RWPE1 (cell line): ENCODE measurements around the gene TGIF1.

Source experiments
- CTCF ChIA-PET: fragments of 350-600 bp; sonication (Branson Sonifier 250); formaldehyde crosslinking; extraction: SDS; loops from one replicate; lab custom pipeline; 2021; lab: Yijun Ruan, JAX
- POLR2A ChIA-PET: fragments of 400-600 bp; formaldehyde crosslinking; extraction: SDS; loops from one replicate; lab custom pipeline; 2020; ENCODE audit warnings: antibody characterized with exemption; ENCODE audit not compliant: low non-redundant PET; lab: Yijun Ruan, JAX
- DNase-seq: peaks from one replicate; pipeline ENCODE4 v3.0.0; 2012; ENCODE audit warnings: low spot score
- H3K27ac ChIP-seq: fragments of 450-650 bp; 2 replicates; pipeline ENCODE4 v1.5.1; 2017
- TF ChIP-seq, protein P1 (sequence below): fragments of 450-650 bp; conservative IDR thresholded peaks from 2 replicates; pipeline ENCODE4 v1.5.1; 2017; ENCODE audit warnings: low read depth, mild to moderate bottlenecking

The TGIF1 gene

GRCh38 chr18:3482258-3482657 is 32.3 kb downstream of the TGIF1 start:
- DNase-seq = no peak
- ChIA-PET POLR2A (no interaction called here), CTCF (interaction anchor here (0.6 to 1.0 kb wide), 3 partner anchors 15 to 89 kb away, joined by 3 to 7 read pairs (median 3); no protein-coding TSS in a partner anchor)
- TF ChIP-seq, protein P1, sequence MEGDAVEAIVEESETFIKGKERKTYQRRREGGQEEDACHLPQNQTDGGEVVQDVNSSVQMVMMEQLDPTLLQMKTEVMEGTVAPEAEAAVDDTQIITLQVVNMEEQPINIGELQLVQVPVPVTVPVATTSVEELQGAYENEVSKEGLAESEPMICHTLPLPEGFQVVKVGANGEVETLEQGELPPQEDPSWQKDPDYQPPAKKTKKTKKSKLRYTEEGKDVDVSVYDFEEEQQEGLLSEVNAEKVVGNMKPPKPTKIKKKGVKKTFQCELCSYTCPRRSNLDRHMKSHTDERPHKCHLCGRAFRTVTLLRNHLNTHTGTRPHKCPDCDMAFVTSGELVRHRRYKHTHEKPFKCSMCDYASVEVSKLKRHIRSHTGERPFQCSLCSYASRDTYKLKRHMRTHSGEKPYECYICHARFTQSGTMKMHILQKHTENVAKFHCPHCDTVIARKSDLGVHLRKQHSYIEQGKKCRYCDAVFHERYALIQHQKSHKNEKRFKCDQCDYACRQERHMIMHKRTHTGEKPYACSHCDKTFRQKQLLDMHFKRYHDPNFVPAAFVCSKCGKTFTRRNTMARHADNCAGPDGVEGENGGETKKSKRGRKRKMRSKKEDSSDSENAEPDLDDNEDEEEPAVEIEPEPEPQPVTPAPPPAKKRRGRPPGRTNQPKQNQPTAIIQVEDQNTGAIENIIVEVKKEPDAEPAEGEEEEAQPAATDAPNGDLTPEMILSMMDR = no peak
- no peak overlapping the region for H3K27ac ChIP-seq

- TF ChIP-seq, protein P1 = no peak
- DNase-seq = no peak
- CTCF ChIA-PET = interaction anchor here (0.7 kb wide), 1 partner anchor 181 kb away, joined by 3 read pairs; no protein-coding TSS in a partner anchor
- no peak overlapping the region for H3K27ac ChIP-seq
- POLR2A ChIA-PET = no interaction called here
These were observed 35.5 kb downstream of the TGIF1 start for GRCh38 chr18:3485153-3486149.

DNA sequence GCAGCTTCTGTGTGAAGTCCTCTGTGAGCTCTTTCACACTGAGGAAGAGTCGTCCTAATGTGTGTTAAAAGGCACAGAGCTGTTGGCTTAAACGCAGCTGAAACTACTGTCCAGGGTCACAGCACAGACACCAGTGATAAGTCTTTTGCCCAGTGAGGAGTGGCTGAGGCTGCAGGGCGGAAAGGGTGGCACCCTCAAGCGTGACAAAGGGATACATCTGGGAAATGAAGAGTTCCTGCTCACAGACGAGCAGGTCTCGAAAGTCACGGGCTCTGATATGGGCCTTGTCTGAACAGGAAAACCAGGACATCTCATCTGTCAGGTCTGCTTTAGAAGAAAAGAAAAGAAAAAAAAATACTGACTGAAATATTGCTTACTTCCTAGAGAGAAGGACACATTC is 36.5 kb downstream of the TGIF1 start:
- TF ChIP-seq, protein P1 = no peak
- H3K27ac ChIP-seq = no peak overlapping the region
- POLR2A ChIA-PET = no interaction called here
- CTCF ChIA-PET = interaction anchor here (0.6 kb wide), 1 partner anchor 1643 kb away, joined by 5 read pairs; no protein-coding TSS in a partner anchor
- no peak for DNase-seq

DNA sequence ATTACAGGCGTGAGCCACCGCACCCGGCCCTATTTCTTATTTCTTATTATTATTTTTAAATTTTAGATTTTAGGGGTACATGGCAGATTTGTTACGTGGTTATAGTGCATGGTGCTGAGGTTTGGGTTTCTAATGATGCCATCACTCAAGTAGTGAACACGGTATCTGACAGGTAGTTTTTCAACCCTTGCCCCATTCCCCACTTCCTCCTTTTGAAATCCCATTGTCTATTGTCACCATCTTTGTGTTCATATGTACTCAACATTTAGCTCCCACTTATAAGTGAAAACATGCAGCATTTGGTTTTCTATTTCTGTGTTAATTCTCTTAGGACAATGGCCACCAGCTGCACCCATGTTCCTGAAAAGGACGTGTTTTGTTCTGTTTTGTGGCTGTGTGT is 39.5 kb downstream of the TGIF1 start:
- CTCF ChIA-PET = no interaction called here
- POLR2A ChIA-PET = no interaction called here
- DNase-seq = no peak
- H3K27ac ChIP-seq = no peak overlapping the region
- TF ChIP-seq, protein P1 = no peak

- TF ChIP-seq, protein P1 = no peak
- no peak for DNase-seq
- ChIA-PET POLR2A (no interaction called here), CTCF (interaction anchor here (0.8 kb wide), 1 partner anchor 10 kb away, joined by 3 read pairs; no protein-coding TSS in a partner anchor)
- H3K27ac ChIP-seq = no peak overlapping the region
These were observed 42.1 kb downstream of the TGIF1 start for GRCh38 chr18:3491981-3492555.

GRCh38 chr18:3492721-3493120 is 42.7 kb downstream of the TGIF1 start:
- DNase-seq = no peak
- ChIA-PET POLR2A (no interaction called here), CTCF (no interaction called here)
- TF ChIP-seq, protein P1 = no peak
- no peak overlapping the region for H3K27ac ChIP-seq
